Testis (tissue), 3 donors: ENCODE results near the gene RSU1. TPM values are rescaled to one million over a fixed set of nuclear protein-coding genes. Genes with fewer than 3 reads are reported as not detected.
A peak's percentile ranks its signal among the peaks of the same experiment; 100 is the strongest.

ENCODE experiments used
- DNase-seq: peaks from one replicate; pipeline ENCODE4 v3.0.0-alpha.2; 2019
- H3K27ac ChIP-seq, 2 donors: fragments of 200-600 bp; sonication (generic); one replicate each; pipeline ENCODE4 v1.5.1; 2019
- H3K27me3 ChIP-seq: fragments of 200-600 bp; sonication (generic); one replicate; pipeline ENCODE4 v1.5.1; 2019
- H3K36me3 ChIP-seq: fragments of 200-600 bp; sonication (generic); one replicate; pipeline ENCODE4 v1.5.1; 2017; ENCODE audit warnings: low read depth; ENCODE audit errors: missing control alignments
- H3K4me1 ChIP-seq: fragments of 200-600 bp; sonication (generic); one replicate; pipeline ENCODE4 v1.5.1; 2019
- H3K4me3 ChIP-seq, 2 donors: fragments of 200-600 bp; sonication (generic); one replicate each; pipeline ENCODE4 v1.5.1; 2017 to 2019
- H3K9me3 ChIP-seq: fragments of 200-600 bp; sonication (generic); one replicate; pipeline ENCODE4 v1.5.1; 2017
- CTCF ChIP-seq, 3 experiments: fragments of 450-650 bp in 2 of 3; fragments of 200-600 bp in 1 of 3; sonication (generic) in 1 of 3; IDR thresholded peaks; one replicate each; pipeline ENCODE4 v1.5.1; 2016 to 2019; ENCODE audit warnings: antibody characterized with exemption in 3 of 3, mild to moderate bottlenecking in 2 of 3, moderate library complexity in 1 of 3
- POLR2A ChIP-seq: fragments of 450-650 bp; IDR thresholded peaks from one replicate; pipeline ENCODE4 v1.6.1; 2017; ENCODE audit warnings: antibody characterized with exemption, mild to moderate bottlenecking, moderate library complexity
- WGBS, 2 donors: methylation state at CpG; one replicate each; pipeline ENCODE4 v1.1.5; 2018; 5-methylcytosine and 5-hydroxymethylcytosine counted together
- intact Hi-C: fragments of 100-400 bp; cut with DNase I; formaldehyde crosslinking; loops from one replicate; pipeline ENCODE4 v1.15.1; 2023; ENCODE audit warnings: low total_unique reads
- polyA plus RNA-seq: library from polyadenylated mRNA; stranded (reverse); fragments of 350-450 nt; fragmentation: Illumina TruSeq; extraction: RNeasy Lipid Tissue Mini Kit (QIAGEN cat#74804); gene quantifications from one replicate; pipeline ENCODE4 v1.2.3, GENCODE V29; 2014; ENCODE audit warnings: low read depth, low replicate concordance; ENCODE audit not compliant: insufficient read depth
- total RNA-seq, 2 donors: library from RNA; depleted of rRNA; stranded (reverse); fragments of >200 nt; gene quantifications; one replicate each; pipeline ENCODE4 v1.2.3, GENCODE V29; 2016

RSU1 gene
- total and polyA plus RNA-seq, 3 donors from 2014 or later = 26.0 to 38.4 (median 27.3) TPM

DNA sequence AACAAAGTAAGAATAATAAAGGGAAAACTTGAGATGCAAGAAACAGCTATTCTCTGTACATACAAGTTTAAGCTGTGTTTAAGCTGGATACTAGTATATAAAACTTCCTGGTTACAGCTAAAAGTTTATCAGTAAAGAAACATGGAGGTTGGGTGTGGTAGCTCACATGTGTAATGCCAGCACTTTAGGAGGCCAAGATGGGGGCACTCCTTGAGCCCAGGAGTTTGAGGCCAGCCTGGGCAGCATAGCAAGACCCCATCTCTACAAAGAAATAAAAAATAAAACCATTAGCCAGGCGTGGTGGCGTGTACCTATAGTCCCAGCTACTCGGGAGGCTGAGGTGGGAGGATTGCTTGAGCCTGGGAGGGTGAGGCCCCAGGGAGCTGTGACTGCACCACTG lies 3.2 kb downstream of the RSU1 start:
- WGBS, 2 donors = 94 to 99% methylated on average over 3 of the region's 3 CpGs
- Histone ChIP-seq H3K9me3 (no peaks in the 10 kb centered on the region), H3K4me1 (peaks cover 15% of the 10 kb centered on the region), H3K27me3 (no peaks in the 10 kb centered on the region), H3K27ac (no peak overlapping the region), H3K4me3 (no peak overlapping the region), H3K36me3 (no peaks in the 10 kb centered on the region)
- DNase-seq = no peak
- TF ChIP-seq POLR2A (no peak), CTCF (IDR thresholded peaks at IDR 0.05) (no peak)
- intact Hi-C loops = no loop called here

DNA sequence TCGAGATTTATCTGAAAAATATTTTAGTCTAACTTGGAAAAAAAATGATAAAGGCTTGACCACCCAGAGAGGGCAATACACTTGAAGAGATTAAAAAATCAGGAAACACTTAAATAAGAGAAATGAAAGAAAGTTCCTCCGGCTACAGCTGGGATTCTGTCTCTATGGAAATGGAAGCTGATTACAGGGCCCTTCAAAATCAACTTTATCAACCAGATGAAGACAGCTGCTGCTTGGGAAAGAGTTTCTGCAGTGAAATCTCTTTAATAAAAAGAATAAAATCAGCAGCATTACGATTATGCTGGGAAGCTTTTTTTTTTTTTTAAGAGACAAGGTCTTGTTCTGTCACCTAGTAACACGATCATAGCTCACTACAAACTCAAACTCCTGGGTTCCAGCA lies 4.5 kb downstream of the RSU1 start:
- TF ChIP-seq CTCF (IDR thresholded peaks at IDR 0.05) (no peak), POLR2A (no peak)
- H3K27me3 ChIP-seq = no peaks in the 10 kb centered on the region
- no peak overlapping the region for H3K4me3 ChIP-seq
- no peaks in the 10 kb centered on the region for H3K9me3 ChIP-seq
- H3K27ac ChIP-seq = no peak overlapping the region
- peaks cover 10% of the 10 kb centered on the region for H3K4me1 ChIP-seq
- no peak for DNase-seq
- intact Hi-C loops = no loop called here
- no peaks in the 10 kb centered on the region for H3K36me3 ChIP-seq
- 72 to 74% methylated on average over 4 of the region's 4 CpGs for WGBS, 2 donors

- TF ChIP-seq POLR2A = no peak
- TF ChIP-seq CTCF (IDR thresholded peaks at IDR 0.05) = no peak
- H3K36me3 ChIP-seq = no peaks in the 10 kb centered on the region
- peaks cover 10% of the 10 kb centered on the region for H3K4me1 ChIP-seq
- no peaks in the 10 kb centered on the region for H3K9me3 ChIP-seq
- no peaks in the 10 kb centered on the region for H3K27me3 ChIP-seq
- intact Hi-C loops = no loop called here
- H3K4me3 ChIP-seq = no peak overlapping the region
- no peak for DNase-seq
- H3K27ac ChIP-seq = no peak overlapping the region
- 85 to 90% methylated on average over 6 of the region's 6 CpGs for WGBS, 2 donors
These were observed 5.5 kb downstream of the RSU1 start for GRCh38 chr10:16811765-16812164.

GRCh38 chr10:16811292-16811691 lies 5.9 kb downstream of the RSU1 start:
- TF ChIP-seq POLR2A (no peak), CTCF (IDR thresholded peaks at IDR 0.05) (no peak)
- DNase-seq = no peak
- no peak overlapping the region for H3K4me3 ChIP-seq
- no peaks in the 10 kb centered on the region for H3K27me3 ChIP-seq
- no peaks in the 10 kb centered on the region for H3K9me3 ChIP-seq
- no peaks in the 10 kb centered on the region for H3K36me3 ChIP-seq
- intact Hi-C loops = no loop called here
- 94 to 98% methylated on average over 3 of the region's 3 CpGs for WGBS, 2 donors
- H3K27ac ChIP-seq = no peak overlapping the region
- peaks cover 5% of the 10 kb centered on the region for H3K4me1 ChIP-seq

DNA sequence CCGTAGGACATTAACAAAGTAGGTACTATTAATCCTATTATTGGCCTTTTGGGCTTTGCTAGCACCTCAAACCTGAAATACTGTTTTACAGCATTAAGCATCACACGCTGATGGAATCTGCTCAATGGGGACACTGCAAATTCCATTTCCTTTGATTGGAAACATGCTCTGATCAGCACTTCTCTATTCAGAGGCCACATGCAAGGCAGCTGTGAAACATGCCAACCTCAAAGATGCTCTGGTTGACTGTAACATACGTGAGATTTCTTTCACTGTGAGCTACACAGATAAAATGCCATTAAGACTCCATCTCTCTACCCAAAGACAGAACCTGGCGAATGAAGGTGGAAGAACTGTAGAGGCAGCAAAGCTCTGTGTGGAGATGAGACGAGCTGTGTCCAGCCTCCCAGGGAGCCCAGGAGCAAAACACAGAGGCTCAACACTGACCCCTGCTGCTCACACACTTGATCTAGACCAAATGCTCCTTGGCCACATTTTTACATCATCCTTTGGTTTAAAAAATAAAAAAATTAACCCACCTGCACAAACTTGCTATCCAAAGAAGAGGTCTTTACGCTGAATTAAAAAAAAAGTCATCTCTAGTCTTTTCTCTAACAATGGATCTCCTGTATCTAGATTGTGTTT lies 8.0 kb downstream of the RSU1 start:
- intact Hi-C loops = no loop called here
- no peak overlapping the region for H3K4me3 ChIP-seq

More for the DNA sequence above, 8.0 kb downstream of the RSU1 start:
- Histone ChIP-seq H3K27me3 (no peaks in the 10 kb centered on the region), H3K4me1 (no peaks in the 10 kb centered on the region), H3K9me3 (no peaks in the 10 kb centered on the region), H3K36me3 (no peaks in the 10 kb centered on the region), H3K27ac (no peak overlapping the region)
- 88 to 95% methylated on average over 6 of the region's 6 CpGs for WGBS, 2 donors
- TF ChIP-seq POLR2A = no peak
- TF ChIP-seq CTCF (IDR thresholded peaks at IDR 0.05) = peak in 2 of 3 experiments; percentile 17 to 35
- DNase-seq = peak; percentile 66
